GM19238 (cell line): ENCODE measurements around the gene ATXN7L1.

Experiments
- DNase-seq: peaks from one replicate; pipeline ENCODE4 v3.0.0; 2011; ENCODE audit warnings: low spot score; ENCODE audit not compliant: insufficient read length

The ATXN7L1 gene

GRCh38 chr7:105779856-105780780 is 96.3 kb downstream of the ATXN7L1 start:
- no peak for DNase-seq

DNA sequence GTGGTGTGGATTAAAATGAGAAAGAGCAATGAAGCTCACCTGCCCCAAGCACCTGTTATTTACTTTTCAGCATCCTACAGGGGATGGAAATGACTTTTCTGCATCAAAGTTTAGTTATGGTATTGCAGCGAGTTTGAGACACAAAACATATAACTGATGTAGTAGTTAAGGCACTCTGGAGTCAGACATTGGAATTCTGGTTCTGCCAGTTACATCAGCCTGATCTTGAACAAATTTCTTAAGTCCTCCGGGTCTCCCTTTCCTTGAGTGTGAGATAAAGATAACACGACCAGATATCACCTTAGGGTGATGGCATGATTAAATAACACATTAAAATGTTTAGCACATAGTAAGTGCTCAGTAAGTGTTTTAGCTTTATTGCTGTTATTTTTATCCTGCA is 97.4 kb downstream of the ATXN7L1 start:
- no peak for DNase-seq

GRCh38 chr7:105776986-105777910 is 99.2 kb downstream of the ATXN7L1 start:
- DNase-seq, result no peak

DNA sequence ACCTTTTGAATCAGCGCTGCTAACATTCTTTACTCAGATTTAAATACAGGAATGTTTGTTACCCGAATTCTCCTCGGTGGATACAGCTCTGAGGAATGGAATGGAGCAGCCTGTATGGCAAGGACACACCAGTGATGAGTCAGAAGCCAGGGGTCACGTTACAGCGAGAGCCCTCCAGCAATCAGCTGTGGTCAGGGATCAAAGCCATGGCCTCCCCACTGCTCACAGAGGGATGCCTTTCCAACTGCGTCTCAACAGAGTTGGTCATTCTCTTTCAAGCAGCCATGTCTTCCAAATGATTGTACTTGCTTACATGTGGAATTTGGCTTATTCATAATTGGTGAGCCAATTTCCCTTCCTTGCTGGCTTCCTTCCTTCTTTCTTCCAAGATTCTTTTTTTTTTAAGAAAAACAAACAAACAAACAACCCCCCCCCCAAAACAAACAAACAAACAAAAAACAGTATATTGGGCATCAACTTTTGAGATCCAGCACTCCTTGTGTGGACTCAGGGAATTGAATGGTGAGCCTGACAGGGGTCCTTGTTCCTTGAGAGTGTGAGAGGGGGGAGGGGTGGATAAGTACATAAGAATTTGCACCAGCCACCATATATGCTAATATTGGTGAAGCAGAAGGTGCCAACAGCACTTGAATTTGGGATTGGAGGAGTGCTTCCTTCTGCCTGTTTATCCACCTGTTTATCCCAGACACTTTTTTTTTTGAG is 100.2 kb downstream of the ATXN7L1 start:
- no peak for DNase-seq

DNA sequence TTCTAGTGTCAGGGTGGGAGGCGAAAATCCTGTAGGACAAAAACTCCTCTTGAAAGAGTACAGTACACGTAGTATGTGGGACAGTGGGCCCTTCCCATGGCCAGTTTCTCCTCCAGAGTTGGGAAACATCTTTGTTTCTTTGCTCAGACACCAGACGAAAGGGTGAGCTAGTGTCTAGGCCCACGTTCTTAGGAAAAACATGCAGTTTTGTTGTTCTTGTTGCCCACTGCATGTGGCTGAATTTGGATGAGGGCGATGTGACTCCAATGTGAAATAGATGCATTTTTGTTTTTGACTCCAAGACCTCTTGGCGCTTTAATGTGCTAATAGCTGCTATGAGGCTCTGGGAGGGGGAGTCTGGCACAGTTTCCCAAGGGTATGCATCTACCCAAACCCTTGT is 100.8 kb downstream of the ATXN7L1 start:
- DNase-seq, result no peak

- DNase-seq, result no peak
These were observed 103.4 kb downstream of the ATXN7L1 start for GRCh38 chr7:105773030-105773460.

GRCh38 chr7:105769901-105770628 is 106.3 kb downstream of the ATXN7L1 start:
- DNase-seq, result no peak

- no peak for DNase-seq
These were observed 107.4 kb downstream of the ATXN7L1 start for GRCh38 chr7:105768898-105769507.

DNA sequence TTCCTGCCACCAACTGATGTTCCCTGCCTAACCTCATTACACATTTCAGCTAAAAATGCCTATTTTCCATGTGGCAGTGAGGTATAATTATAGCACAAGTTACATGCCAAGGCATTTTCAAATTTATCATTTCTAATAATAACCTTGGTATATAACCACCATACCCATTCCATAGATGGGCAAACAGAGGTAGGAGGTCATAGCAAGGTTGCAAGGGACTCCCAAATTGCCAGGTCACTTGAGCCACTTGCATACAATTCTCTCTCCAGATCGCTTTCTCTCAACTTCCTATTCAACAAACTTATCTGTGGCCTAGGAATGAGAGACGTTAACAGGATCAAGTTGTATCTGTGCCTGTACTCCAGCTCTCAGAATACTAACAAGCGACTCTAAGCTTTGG is 108.3 kb downstream of the ATXN7L1 start:
- DNase-seq, result no peak

DNA sequence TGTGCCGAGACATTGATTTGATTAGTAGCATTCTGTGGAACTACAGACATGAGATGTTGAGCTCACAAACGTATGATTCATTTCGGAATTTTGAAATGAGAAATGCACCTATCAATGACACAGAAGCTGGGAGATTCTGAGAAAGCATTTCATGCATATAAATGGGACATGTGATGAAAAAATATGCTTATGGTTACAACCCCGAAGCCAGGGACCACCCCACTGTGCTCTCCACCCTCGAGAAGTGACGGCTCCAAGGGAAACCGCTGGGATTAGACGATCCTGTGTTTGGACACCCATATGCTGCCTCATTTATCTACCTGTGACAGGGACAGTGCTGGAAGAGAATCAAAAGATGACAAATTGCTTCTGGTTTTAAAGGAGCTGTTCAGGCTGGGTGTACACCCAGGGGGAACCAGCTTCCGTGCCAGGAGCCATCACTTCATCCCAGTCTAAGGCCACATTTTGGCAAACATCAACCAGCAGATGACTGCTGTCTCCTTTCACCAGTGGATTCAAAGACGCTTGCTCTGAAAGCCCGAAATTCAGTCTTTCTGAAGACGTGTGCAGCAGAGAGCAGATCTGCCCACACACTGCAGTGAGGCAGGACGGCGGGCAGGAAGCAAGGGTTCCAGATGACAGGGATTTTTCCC is 109.9 kb downstream of the ATXN7L1 start:
- DNase-seq, result no peak

DNA sequence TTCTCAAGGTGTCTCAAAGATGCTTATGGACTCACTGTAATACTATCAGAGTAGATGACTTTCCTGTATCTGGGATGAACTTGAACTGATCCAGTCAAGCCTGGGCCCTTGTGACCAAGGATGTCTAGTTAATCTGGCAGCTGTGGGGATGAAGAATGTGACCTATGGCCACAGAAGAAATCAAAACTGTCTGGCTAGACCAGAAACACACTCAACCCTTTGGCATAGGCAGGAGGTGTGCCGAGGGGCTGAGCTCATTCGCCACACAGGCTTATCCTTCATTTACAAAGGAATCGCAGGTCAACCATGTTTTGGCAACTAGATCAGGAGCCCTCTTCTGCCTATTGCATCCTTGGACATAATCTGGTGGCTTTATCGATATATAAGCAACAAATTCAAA is 110.6 kb downstream of the ATXN7L1 start:
- no peak for DNase-seq

GRCh38 chr7:105764506-105764905 is 111.9 kb downstream of the ATXN7L1 start:
- DNase-seq, result no peak

- DNase-seq, result no peak
These were observed 115.6 kb downstream of the ATXN7L1 start for GRCh38 chr7:105760551-105761447.

GRCh38 chr7:105759670-105760550 is 116.5 kb downstream of the ATXN7L1 start:
- DNase-seq, result no peak

GRCh38 chr7:105756367-105756766 is 120.0 kb downstream of the ATXN7L1 start:
- no peak for DNase-seq

DNA sequence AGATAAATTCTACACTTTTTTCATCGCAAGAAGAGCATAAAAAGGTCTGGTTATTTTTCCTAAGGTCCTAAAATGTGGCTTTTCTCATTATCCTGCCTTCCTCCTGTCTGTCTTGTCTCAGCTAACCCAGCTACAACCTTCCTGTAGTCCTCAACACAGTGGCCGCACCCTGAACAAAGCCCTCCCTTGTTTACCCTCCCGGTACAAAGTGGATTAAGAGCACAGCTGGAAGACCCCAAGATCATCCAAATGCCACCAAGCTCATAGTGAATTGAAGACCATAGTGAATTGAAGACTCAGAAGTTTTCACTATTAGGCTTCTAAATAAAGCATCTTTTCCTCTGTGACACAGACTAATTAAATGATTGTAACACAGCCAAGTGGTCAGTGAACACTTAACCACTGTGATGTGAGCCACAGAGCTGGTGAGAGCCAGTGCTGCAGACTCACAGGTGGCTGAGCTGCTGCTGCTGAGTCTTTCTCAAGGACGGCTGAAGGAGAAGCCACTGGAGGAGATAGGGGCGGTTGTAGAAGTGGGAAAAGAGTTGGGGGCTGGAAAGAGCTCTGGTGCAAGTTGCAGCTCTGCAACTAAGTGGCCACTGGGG is 123.6 kb downstream of the ATXN7L1 start:
- no peak for DNase-seq

DNA sequence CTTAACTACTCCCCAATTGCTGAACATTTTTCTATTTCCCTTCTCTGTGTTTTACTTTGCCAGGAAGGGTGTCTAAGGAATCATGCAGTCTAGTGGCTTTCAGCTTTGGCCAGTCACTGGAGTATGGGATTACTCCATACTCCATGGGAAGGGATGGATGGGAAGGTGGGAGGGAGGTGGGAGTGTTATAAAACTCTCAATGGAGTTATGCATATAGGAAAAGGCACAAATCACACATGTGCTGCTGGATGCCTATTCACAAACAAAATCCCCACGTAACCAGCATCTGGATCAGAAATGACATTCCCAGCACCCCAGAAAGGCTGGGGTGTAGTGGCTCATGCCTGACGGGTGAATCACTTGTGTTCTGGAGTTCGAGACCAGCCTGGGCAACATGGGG is 125.3 kb downstream of the ATXN7L1 start:
- DNase-seq, result no peak
